Stimulated activated naive CD8-positive, alpha-beta T cell treated with anti-CD3 and anti-CD28 coated beads, Interleukin-15, amount 100 ng/mL, for 72 hours (primary cell): ENCODE measurements around the gene SMIM15.
A peak's percentile ranks its signal among the peaks of the same experiment; 100 is the strongest.

Experiments used
- ATAC-seq: fragments of 150-1000 bp; cut with Tn5 transposase; 2 replicates; pipeline ENCODE4 v1.10.0; 2021; ENCODE audit warnings: mild to moderate bottlenecking, moderate library complexity
- DNase-seq, 2 donors: peaks; one replicate each; pipeline ENCODE4 v3.0.0; 2021 to 2022
- H3K27ac Mint-ChIP-seq, 2 donors: one replicate each; pipeline ENCODE4 v1.8.0; 2022; ENCODE audit warnings: mild to moderate bottlenecking in 2 of 2, mixed read lengths in 2 of 2, moderate library complexity in 2 of 2
- H3K27me3 Mint-ChIP-seq: one replicate; pipeline ENCODE4 v1.8.0; 2022; ENCODE audit warnings: mixed read lengths
- H3K4me1 Mint-ChIP-seq: one replicate; pipeline ENCODE4 v1.8.0; 2022; ENCODE audit warnings: mild to moderate bottlenecking, mixed read lengths
- H3K4me3 Mint-ChIP-seq, 2 donors: one replicate each; pipeline ENCODE4 v1.8.0; 2022; ENCODE audit warnings: mild to moderate bottlenecking in 2 of 2, mixed read lengths in 2 of 2, moderate library complexity in 1 of 2
- H3K9me3 Mint-ChIP-seq, 2 donors: one replicate each; pipeline ENCODE4 v1.8.0; 2022; ENCODE audit warnings: mixed read lengths in 2 of 2

The SMIM15 gene

GRCh38 chr5:61176631-61177030, 14.4 kb upstream of the SMIM15 start:
- Mint-ChIP-seq H3K9me3 (no peaks in the 10 kb centered on the region), H3K27ac (no peak overlapping the region), H3K27me3 (peaks cover 8% of the 10 kb centered on the region), H3K4me3 (no peak overlapping the region), H3K4me1 (peaks cover 11% of the 10 kb centered on the region)
- no peak for ATAC-seq
- DNase-seq: no peak

- Mint-ChIP-seq H3K4me1 (no peaks in the 10 kb centered on the region), H3K27ac (no peak overlapping the region), H3K9me3 (no peaks in the 10 kb centered on the region), H3K4me3 (no peak overlapping the region), H3K27me3 (no peaks in the 10 kb centered on the region)
- ATAC-seq (no peak), DNase-seq (no peak)
These were observed 9.2 kb upstream of the SMIM15 start for GRCh38 chr5:61171479-61171878.

GRCh38 chr5:61168951-61169350, 6.7 kb upstream of the SMIM15 start:
- no peak overlapping the region for H3K27ac Mint-ChIP-seq
- no peak overlapping the region for H3K4me3 Mint-ChIP-seq
- H3K9me3 Mint-ChIP-seq: no peaks in the 10 kb centered on the region
- peaks cover under 1% of the 10 kb centered on the region for H3K4me1 Mint-ChIP-seq
- DNase-seq: no peak
- H3K27me3 Mint-ChIP-seq: no peaks in the 10 kb centered on the region
- ATAC-seq: no peak

GRCh38 chr5:61167382-61167781, 5.1 kb upstream of the SMIM15 start:
- Mint-ChIP-seq H3K4me3 (no peak overlapping the region), H3K27ac (no peak overlapping the region), H3K4me1 (peaks cover 12% of the 10 kb centered on the region), H3K27me3 (no peaks in the 10 kb centered on the region), H3K9me3 (no peaks in the 10 kb centered on the region)
- DNase-seq (no peak), ATAC-seq (no peak)

GRCh38 chr5:61163905-61164304, 1.6 kb upstream of the SMIM15 start:
- DNase-seq (no peak), ATAC-seq (no peak)
- Mint-ChIP-seq H3K4me3 (no peak overlapping the region), H3K9me3 (no peaks in the 10 kb centered on the region), H3K27me3 (no peaks in the 10 kb centered on the region), H3K27ac (no peak overlapping the region), H3K4me1 (peaks cover 26% of the 10 kb centered on the region)

- H3K4me3 Mint-ChIP-seq: peak overlapping the region; percentile 88 to 94
- no peaks in the 10 kb centered on the region for H3K27me3 Mint-ChIP-seq
- H3K9me3 Mint-ChIP-seq: no peaks in the 10 kb centered on the region
- ATAC-seq: no peak
- DNase-seq: no peak
- H3K4me1 Mint-ChIP-seq: peaks cover 26% of the 10 kb centered on the region
- H3K27ac Mint-ChIP-seq: peak overlapping the region; percentile 99 to 100
These were observed 732 bp upstream of the SMIM15 start for GRCh38 chr5:61162832-61163567.

GRCh38 chr5:61160497-61160896, 1.8 kb downstream of the SMIM15 start:
- DNase-seq: no peak
- H3K27ac Mint-ChIP-seq: no peak overlapping the region
- H3K4me3 Mint-ChIP-seq: peak overlapping the region; percentile 30 to 64
- peaks cover 26% of the 10 kb centered on the region for H3K4me1 Mint-ChIP-seq
- H3K27me3 Mint-ChIP-seq: no peaks in the 10 kb centered on the region
- no peak for ATAC-seq
- no peaks in the 10 kb centered on the region for H3K9me3 Mint-ChIP-seq

- Mint-ChIP-seq H3K4me1 (peaks cover 26% of the 10 kb centered on the region), H3K27ac (no peak overlapping the region), H3K27me3 (no peaks in the 10 kb centered on the region), H3K9me3 (no peaks in the 10 kb centered on the region), H3K4me3 (peak overlapping the region in 1 of 2 donors; percentile 44)
- DNase-seq (no peak), ATAC-seq (no peak)
These were observed 2.4 kb downstream of the SMIM15 start for GRCh38 chr5:61159836-61160235.

GRCh38 chr5:61159070-61159469, 3.2 kb downstream of the SMIM15 start:
- no peaks in the 10 kb centered on the region for H3K9me3 Mint-ChIP-seq
- ATAC-seq: no peak
- no peaks in the 10 kb centered on the region for H3K27me3 Mint-ChIP-seq
- peaks cover 26% of the 10 kb centered on the region for H3K4me1 Mint-ChIP-seq
- no peak overlapping the region for H3K4me3 Mint-ChIP-seq
- no peak overlapping the region for H3K27ac Mint-ChIP-seq
- no peak for DNase-seq

GRCh38 chr5:61151893-61152292, 10.4 kb downstream of the SMIM15 start:
- H3K4me1 Mint-ChIP-seq: no peaks in the 10 kb centered on the region
- DNase-seq (no peak), ATAC-seq (no peak)
- H3K4me3 Mint-ChIP-seq: no peak overlapping the region
- no peaks in the 10 kb centered on the region for H3K27me3 Mint-ChIP-seq
- no peak overlapping the region for H3K27ac Mint-ChIP-seq
- peaks cover 11 to 16% of the 10 kb centered on the region in 2 donors for H3K9me3 Mint-ChIP-seq

GRCh38 chr5:61148515-61148914, 13.8 kb downstream of the SMIM15 start:
- DNase-seq: no peak
- no peak for ATAC-seq
- no peaks in the 10 kb centered on the region for H3K27me3 Mint-ChIP-seq
- no peak overlapping the region for H3K27ac Mint-ChIP-seq
- H3K4me3 Mint-ChIP-seq: no peak overlapping the region
- H3K4me1 Mint-ChIP-seq: no peaks in the 10 kb centered on the region
- peaks cover 26 to 27% of the 10 kb centered on the region in 2 donors for H3K9me3 Mint-ChIP-seq

GRCh38 chr5:61142811-61143210, 19.5 kb downstream of the SMIM15 start:
- ATAC-seq: no peak
- H3K4me3 Mint-ChIP-seq: no peak overlapping the region
- H3K27me3 Mint-ChIP-seq: no peaks in the 10 kb centered on the region
- DNase-seq: no peak
- H3K9me3 Mint-ChIP-seq: peaks cover 17 to 18% of the 10 kb centered on the region in 2 donors
- no peak overlapping the region for H3K27ac Mint-ChIP-seq
- H3K4me1 Mint-ChIP-seq: no peaks in the 10 kb centered on the region

- DNase-seq (no peak), ATAC-seq (no peak)
- H3K27me3 Mint-ChIP-seq: no peaks in the 10 kb centered on the region
- peaks cover 15 to 16% of the 10 kb centered on the region in 2 donors for H3K9me3 Mint-ChIP-seq
- no peak overlapping the region for H3K4me3 Mint-ChIP-seq
- H3K4me1 Mint-ChIP-seq: no peaks in the 10 kb centered on the region
- H3K27ac Mint-ChIP-seq: no peak overlapping the region
These were observed 19.9 kb downstream of the SMIM15 start for GRCh38 chr5:61142391-61142790.

GRCh38 chr5:61141801-61142200, 20.5 kb downstream of the SMIM15 start:
- ATAC-seq: no peak

GRCh38 chr5:61139931-61140330, 22.3 kb downstream of the SMIM15 start:
- no peaks in the 10 kb centered on the region for H3K27me3 Mint-ChIP-seq

More at GRCh38 chr5:61141801-61142200, 20.5 kb downstream of the SMIM15 start:
- Mint-ChIP-seq H3K27me3 (no peaks in the 10 kb centered on the region), H3K27ac (no peak overlapping the region), H3K4me3 (no peak overlapping the region), H3K9me3 (peaks cover 13 to 16% of the 10 kb centered on the region in 2 donors), H3K4me1 (no peaks in the 10 kb centered on the region)
- no peak for DNase-seq

GRCh38 chr5:61139094-61139873, 23.0 kb downstream of the SMIM15 start:
- Mint-ChIP-seq H3K4me1 (no peaks in the 10 kb centered on the region), H3K4me3 (no peak overlapping the region), H3K27ac (no peak overlapping the region), H3K9me3 (no peaks in the 10 kb centered on the region), H3K27me3 (no peaks in the 10 kb centered on the region)
- ATAC-seq: no peak
- DNase-seq: no peak

More at GRCh38 chr5:61139931-61140330, 22.3 kb downstream of the SMIM15 start:
- ATAC-seq (no peak), DNase-seq (no peak)
- Mint-ChIP-seq H3K9me3 (peaks cover 0 to 5% of the 10 kb centered on the region in 2 donors), H3K4me1 (no peaks in the 10 kb centered on the region), H3K27ac (no peak overlapping the region), H3K4me3 (no peak overlapping the region)
